HG03064 (cell line): ENCODE results near the gene POLR2H.

ENCODE experiments used
- ATAC-seq: cut with Tn5 transposase; IDR thresholded peaks from one replicate; pipeline ENCODE4 v1.9.1; 2021; ENCODE audit warnings: low read depth; ENCODE audit not compliant: unreplicated experiment

Gene POLR2H

DNA sequence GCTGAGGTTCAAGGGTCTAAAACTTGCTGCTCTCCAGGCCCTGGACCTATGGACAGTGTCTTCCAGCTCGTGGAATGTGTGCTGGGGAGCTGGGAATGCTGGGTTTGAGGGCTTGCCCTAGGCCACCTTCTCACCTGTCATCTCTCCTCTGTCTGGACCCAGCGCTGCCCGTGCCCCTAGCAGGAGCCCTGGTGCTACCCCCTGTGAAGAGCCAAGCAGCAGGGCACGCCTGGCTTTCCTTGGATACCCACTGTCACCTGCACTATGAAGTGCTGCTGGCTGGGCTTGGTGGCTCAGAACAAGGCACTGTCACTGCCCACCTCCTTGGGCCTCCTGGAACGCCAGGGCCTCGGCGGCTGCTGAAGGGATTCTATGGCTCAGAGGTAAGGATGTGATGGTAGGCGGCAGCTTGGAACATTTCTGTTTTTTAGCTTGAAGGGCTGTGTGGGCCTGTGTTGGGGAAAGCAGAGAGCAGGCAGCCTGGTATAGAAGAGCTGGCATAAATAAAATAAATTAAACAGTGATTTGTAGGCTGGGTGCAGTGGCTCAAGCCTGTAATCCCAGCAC, 23.4 kb downstream of the POLR2H start:
- ATAC-seq, result no peak

DNA sequence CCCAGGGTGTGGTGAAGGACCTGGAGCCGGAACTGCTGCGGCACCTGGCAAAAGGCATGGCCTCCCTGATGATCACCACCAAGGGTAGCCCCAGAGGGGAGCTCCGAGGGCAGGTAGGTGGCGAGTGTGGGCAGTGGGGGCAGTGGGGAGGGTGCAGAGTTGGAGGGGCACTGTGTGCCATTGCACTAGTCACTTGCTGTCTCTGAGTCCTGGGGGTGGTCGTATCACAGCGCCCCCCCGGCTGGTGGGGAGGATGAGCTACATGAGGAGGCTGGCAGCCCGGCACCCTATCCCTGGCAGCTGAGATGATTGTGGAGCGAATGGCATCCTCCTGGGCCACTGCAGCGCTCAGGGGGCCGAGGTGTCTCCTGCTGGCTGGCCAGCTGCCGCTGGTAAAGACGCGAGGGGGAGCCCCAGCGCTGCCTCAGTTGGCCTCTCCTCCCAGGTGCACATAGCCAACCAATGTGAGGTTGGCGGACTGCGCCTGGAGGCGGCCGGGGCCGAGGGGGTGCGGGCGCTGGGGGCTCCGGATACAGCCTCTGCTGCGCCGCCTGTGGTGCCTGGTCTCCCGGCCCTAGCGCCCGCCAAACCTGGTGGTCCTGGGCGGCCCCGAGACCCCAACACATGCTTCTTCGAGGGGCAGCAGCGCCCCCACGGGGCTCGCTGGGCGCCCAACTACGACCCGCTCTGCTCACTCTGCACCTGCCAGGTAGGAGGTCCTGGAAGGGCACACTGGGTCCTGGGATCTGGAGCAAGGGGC, 24.7 kb downstream of the POLR2H start:
- no peak for ATAC-seq

DNA sequence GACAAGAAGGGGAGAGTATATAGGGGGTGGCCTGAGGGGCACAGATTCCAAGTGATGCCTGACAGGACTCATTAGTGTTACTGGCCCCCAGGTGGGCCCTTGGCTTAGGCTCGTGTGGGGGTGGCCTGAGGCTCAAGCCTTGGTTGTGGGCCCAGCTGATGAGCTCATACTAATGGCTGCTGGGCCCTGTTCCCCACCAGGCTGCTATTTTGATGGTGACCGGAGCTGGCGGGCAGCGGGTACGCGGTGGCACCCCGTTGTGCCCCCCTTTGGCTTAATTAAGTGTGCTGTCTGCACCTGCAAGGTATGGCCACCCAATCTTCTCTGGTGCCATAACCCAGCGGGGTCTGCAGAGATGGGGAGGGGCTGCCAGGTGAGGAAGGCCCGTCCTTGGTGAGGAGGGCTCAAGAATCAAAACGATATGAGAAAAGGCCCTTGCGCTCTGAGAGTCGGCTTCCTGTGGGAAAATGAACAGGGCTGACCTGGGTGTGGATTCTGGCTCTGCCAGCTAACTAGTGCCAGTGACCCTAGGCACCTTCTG, 25.7 kb downstream of the POLR2H start:
- ATAC-seq, result no peak

GRCh38 chr3:184388164-184388935, 26.8 kb downstream of the POLR2H start:
- no peak for ATAC-seq

DNA sequence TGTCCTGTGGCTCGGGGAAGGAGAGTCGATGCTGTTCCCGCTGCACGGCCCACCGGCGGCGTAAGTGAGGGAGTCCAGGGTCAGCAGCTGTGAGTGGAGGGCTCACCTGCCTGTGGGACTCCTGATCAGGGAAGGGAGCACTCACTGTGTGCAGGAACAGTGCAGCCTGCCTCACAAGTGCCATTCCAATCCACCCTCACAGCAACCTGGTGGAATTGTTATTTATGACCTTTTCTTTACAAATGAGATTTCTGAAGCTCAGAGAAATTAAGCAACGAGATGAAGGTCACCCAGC, 27.4 kb downstream of the POLR2H start:
- ATAC-seq, result no peak

- ATAC-seq, result no peak
Measured at GRCh38 chr3:184389384-184389783, 27.9 kb downstream of the POLR2H start.

DNA sequence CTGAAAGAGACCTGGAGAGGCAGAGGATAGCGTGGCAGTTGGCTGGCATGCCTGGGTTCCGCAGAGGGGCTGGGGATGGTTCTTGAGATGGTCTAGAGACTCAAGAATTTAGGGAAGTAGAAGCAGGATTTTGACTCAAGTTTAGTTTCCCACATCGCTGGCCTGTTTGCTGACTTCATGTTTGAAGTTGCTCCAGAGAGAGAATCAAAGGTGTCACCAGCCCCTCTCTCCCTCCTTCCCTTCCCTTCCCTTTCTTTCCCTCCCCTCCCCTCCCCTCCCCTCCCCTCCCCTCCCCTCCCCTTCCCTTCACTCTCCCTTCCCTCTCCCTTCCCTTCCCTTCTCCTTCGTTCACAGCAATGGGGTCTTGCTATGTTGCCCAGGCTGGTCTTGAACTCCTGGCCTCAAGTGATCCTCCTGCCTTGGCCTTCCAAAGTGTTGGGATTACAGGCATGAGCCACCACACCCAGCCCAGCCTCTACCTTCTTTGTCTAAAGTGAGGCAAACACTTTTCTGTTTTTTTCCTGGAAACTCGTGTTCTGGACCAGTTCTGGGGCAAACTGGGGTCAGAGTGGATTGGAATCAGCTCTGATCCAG, 28.5 kb downstream of the POLR2H start:
- no peak for ATAC-seq

- ATAC-seq, result no peak
Measured at GRCh38 chr3:184391266-184391665, 29.8 kb downstream of the POLR2H start.

DNA sequence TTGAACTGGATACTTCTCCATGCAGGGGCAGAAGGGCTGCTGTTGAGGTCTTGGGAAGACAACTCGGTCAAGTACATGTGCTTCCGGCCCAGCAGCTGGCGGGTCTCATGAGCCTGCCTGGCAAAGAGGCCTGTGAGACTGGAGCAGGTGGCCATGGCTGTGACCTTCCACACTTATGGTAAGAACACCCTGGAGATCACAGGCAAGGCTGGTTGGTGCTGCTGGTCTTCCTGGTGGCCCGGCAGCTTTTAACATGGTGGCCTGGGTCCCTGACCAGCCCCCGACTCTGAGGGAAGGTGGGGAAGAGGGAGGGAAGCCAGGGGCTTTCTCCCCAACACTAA, 33.8 kb downstream of the POLR2H start:
- ATAC-seq, result no peak

- ATAC-seq, result no peak
Measured at GRCh38 chr3:184399410-184399809, 37.9 kb downstream of the POLR2H start.

- ATAC-seq, result no peak
Measured at GRCh38 chr3:184405075-184406030, 43.8 kb downstream of the POLR2H start.

DNA sequence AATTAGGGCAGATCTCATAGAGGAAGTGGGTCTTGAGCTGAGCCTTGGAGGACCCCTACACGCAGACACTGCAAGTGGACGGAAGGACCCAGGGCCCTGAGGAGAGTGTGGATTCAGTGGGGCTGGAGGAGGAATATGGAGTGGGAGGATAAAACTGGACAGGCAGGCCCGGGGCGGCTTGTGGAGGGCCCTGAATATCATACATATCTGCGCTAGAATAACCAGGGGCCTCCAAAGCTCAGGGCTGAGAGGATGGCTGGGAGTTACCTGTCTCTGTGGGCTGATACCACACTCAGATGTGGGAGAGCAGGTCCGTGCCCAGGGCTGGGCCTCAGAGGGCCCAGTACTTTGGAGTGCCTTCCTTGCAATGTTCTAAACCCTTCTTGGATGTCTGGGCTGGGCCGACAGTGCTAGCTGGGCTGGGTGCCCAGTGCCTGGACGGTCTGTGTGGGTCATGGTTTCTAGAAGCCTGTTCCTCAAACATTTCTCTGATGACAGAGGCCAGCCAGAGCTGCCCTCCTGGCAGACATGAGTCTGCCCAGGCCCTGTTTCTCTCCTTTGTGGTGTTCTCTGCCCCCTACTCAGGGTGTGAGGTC, 47.9 kb downstream of the POLR2H start:
- ATAC-seq, result no peak

DNA sequence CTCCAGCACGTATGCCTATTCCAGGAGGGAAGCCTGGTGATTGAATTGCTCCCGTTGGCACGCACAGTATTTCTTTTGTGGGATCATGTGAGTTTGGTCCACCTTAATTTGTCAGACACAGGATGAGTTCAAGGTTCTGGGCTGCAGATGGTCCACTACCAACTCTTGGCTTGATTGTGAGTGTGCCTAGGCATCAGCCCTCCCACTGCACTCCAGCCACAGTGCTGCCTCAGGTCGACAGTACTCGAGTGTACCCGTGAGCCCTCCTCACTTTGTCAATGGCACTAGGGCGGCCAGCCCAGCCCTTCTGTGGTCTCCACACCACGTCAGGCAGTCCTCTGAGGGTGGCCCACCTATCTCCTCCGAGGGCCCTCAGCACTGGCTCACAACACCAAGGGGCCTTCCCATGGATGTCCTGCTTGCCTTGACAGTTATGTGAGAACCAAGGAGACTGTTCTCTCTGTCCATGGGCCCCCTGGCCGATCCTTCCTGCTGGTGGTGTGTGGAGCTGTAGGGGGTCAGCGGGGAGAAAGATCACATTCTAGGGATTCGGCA, 48.5 kb downstream of the POLR2H start:
- no peak for ATAC-seq

- no peak for ATAC-seq
Measured at GRCh38 chr3:184414418-184415202, 53.1 kb downstream of the POLR2H start.

GRCh38 chr3:184415203-184415490, 53.6 kb downstream of the POLR2H start:
- ATAC-seq, result no peak

DNA sequence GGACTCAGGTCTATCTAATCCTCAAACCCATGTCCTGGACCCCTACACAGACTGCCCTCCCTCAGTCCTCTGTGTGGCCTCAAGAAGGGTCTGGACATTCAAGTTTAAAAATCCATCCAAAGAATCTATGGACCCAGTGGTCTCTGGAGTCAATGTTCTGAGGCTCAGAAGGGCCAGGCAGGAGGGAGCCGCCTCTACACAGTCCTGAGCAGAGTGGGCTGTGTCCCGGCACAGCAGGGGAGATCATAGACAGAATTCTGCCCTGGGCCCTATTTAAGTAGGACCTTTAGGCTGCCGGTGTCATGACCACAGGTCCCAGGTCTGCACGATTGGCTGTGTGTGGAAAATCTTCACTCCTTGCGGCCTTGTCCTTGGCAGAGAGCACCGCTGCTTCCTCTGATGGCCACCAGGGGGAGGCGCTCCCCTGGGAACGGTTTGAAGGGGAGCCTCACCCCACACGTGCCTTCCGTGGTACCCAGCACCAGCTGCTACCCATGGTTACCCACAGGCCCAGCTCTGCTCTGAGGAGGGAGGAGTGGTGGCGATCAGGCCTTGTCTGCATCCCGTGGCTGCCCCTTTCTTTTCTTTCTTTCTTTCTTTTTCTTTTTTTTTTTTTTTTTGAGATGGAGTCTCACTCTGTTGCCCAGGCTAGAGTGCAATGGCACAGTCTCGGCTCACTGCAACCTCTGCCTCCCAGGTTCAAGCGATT, 56.3 kb downstream of the POLR2H start:
- ATAC-seq, result peak; percentile 69
